ENCODE measurements around the gene AFF3. TPM values are rescaled to one million over a fixed set of nuclear protein-coding genes. Genes with fewer than 3 reads are reported as not detected.

Gene AFF3
- total RNA-seq, 1 experiment from 2014 or later = 0.42 TPM

DNA sequence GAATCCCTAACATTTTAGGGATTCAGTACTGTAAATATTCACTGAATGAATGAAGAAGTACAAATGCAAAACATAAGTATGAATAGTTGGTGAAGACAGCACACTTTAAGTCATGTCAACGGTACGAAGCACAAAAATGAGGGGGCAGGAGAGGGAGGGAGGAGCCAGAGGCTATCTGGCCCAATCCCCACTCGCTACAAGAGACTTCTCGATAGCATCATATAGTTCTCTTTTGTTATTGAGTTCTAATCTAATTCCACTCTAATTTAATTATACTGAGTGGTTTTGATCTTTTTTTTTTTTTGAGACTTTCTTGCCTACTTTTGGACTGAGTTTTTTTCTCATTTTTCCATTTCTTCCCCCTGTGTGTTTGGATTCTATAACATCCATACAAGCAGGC is 500.4 kb downstream of the AFF3 start:
- BruUV-seq (replicated peaks) = no TSS peak
- Mint-ChIP-seq H3K27ac (ENCODE audit: low read depth, unreplicated experiment) (no peak overlapping the region), H3K9me3 (ENCODE audit: unreplicated experiment) (no peaks in the 10 kb centered on the region), H3K27me3 (ENCODE audit: insufficient read depth, unreplicated experiment) (no peaks in the 10 kb centered on the region), H3K36me3 (ENCODE audit: insufficient read depth, unreplicated experiment) (no peaks in the 10 kb centered on the region), H3K4me1 (ENCODE audit: insufficient read depth, unreplicated experiment) (no peaks in the 10 kb centered on the region), H3K4me3 (ENCODE audit: unreplicated experiment) (no peak overlapping the region)
- intact Hi-C loops (cut with micrococcal nuclease) = no loop called here
- TF ChIP-seq CTCF (IDR thresholded peaks at IDR 0.05; ENCODE audit: unreplicated experiment) = no peak
- POLR2A ChIA-PET = no interaction called here
- CTCF ChIA-PET = no interaction called here
- DNase-seq (ENCODE audit: unreplicated experiment) = no peak

GRCh38 chr2:99640635-99641151 is 501.7 kb downstream of the AFF3 start:
- no peaks in the 10 kb centered on the region for H3K36me3 Mint-ChIP-seq (ENCODE audit: insufficient read depth, unreplicated experiment)
- POLR2A ChIA-PET = no interaction called here

GRCh38 chr2:99638791-99639190 is 503.6 kb downstream of the AFF3 start:
- Mint-ChIP-seq H3K27ac (ENCODE audit: low read depth, unreplicated experiment) (no peak overlapping the region), H3K9me3 (ENCODE audit: unreplicated experiment) (no peaks in the 10 kb centered on the region), H3K36me3 (ENCODE audit: insufficient read depth, unreplicated experiment) (no peaks in the 10 kb centered on the region), H3K27me3 (ENCODE audit: insufficient read depth, unreplicated experiment) (no peaks in the 10 kb centered on the region), H3K4me3 (ENCODE audit: unreplicated experiment) (no peak overlapping the region), H3K4me1 (ENCODE audit: insufficient read depth, unreplicated experiment) (no peaks in the 10 kb centered on the region)
- no TSS peak for BruUV-seq (replicated peaks)
- ChIA-PET CTCF (no interaction called here), POLR2A (no interaction called here)
- no peak for TF ChIP-seq CTCF (IDR thresholded peaks at IDR 0.05; ENCODE audit: unreplicated experiment)
- intact Hi-C loops (cut with micrococcal nuclease) = no loop called here
- no peak for DNase-seq (ENCODE audit: unreplicated experiment)

More at GRCh38 chr2:99640635-99641151, 501.7 kb downstream of the AFF3 start:
- DNase-seq (ENCODE audit: unreplicated experiment) = no peak
- Mint-ChIP-seq H3K4me3 (ENCODE audit: unreplicated experiment) (no peak overlapping the region), H3K27me3 (ENCODE audit: insufficient read depth, unreplicated experiment) (no peaks in the 10 kb centered on the region), H3K27ac (ENCODE audit: low read depth, unreplicated experiment) (no peak overlapping the region), H3K9me3 (ENCODE audit: unreplicated experiment) (no peaks in the 10 kb centered on the region), H3K4me1 (ENCODE audit: insufficient read depth, unreplicated experiment) (no peaks in the 10 kb centered on the region)
- BruUV-seq (replicated peaks) = no TSS peak
- intact Hi-C loops (cut with micrococcal nuclease) = no loop called here
- no peak for TF ChIP-seq CTCF (IDR thresholded peaks at IDR 0.05; ENCODE audit: unreplicated experiment)
- CTCF ChIA-PET = no interaction called here

DNA sequence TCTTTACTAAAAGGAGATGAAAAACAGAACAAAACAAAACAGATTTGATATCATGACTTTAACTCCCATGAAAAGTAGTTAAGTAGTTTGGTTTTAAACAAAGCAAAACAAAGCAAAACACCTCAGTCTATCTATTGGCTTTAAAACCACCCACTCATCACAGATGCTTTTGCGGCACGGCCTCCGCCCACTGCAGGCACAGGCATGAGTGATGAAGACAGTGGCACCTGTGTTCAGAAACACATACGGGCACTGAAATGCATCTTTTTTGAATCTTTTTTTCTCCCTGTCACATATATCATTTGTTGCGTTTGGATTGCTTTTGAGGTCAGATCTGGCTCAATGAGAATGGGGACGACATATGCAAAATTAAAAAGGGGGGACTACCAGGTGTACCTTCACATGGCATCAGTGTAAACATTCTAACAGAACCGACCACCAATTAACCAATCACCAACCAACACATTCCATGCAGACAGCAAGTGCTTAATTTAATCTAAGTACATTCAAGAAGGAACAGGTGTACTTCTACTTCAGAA is 505.2 kb downstream of the AFF3 start:
- Mint-ChIP-seq H3K27ac (ENCODE audit: low read depth, unreplicated experiment) (no peak overlapping the region), H3K9me3 (ENCODE audit: unreplicated experiment) (no peaks in the 10 kb centered on the region), H3K4me1 (ENCODE audit: insufficient read depth, unreplicated experiment) (no peaks in the 10 kb centered on the region), H3K4me3 (ENCODE audit: unreplicated experiment) (no peak overlapping the region), H3K36me3 (ENCODE audit: insufficient read depth, unreplicated experiment) (no peaks in the 10 kb centered on the region), H3K27me3 (ENCODE audit: insufficient read depth, unreplicated experiment) (no peaks in the 10 kb centered on the region)
- CTCF ChIA-PET = interaction anchor here (0.6 kb wide), 1 partner anchor 12 kb away, joined by 6 read pairs; no protein-coding TSS in a partner anchor
- TF ChIP-seq CTCF (IDR thresholded peaks at IDR 0.05; ENCODE audit: unreplicated experiment) = no peak
- intact Hi-C loops (cut with micrococcal nuclease) = no loop called here
- POLR2A ChIA-PET = no interaction called here
- BruUV-seq (replicated peaks) = no TSS peak
- no peak for DNase-seq (ENCODE audit: unreplicated experiment)
